Islet precursor cell (in vitro differentiated cells): Measurements from ENCODE around the gene RRP8.

Experiments
- DNase-seq: peaks from one replicate; pipeline ENCODE4 v3.0.0-alpha.2; 2018

Gene RRP8

DNA sequence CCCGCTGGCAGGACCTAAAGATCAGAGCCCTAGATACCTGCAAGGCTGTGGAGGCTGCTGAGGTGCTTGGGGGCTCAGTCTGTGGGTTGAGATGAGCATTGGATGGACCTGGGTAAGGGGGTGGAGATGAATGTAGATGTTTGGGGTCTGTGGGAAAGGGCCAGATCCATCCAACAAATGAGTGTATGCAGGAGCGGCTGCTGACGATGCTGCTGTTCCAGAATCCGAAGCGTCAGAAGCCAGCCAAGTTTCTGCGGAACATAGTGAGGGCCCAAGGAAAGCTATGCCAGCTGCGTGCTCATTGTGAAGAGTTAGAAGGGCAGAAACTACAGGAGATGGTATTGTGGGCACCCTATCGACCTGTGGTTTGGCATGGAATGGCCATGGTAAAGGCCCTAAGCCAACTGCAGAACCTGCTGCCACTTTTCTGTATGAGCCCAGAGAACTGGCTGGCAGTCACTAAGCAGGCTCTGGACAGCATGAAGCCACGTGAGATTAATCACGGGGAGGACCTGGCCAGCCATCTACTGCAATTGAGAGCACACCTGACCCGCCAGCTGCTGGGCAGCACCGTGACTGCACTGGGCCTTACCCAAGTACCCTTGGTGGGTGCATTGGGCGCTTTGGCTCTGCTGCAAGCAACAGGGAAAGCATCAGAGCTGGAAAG is 36.6 kb downstream of the RRP8 start:
- peak; percentile 36 for DNase-seq

- no peak for DNase-seq
Measured at GRCh38 chr11:6565988-6566703, 37.3 kb downstream of the RRP8 start.

- DNase-seq, result no peak
Measured at GRCh38 chr11:6565325-6565724, 38.1 kb downstream of the RRP8 start.

GRCh38 chr11:6563667-6564066 is 39.7 kb downstream of the RRP8 start:
- DNase-seq, result no peak

- DNase-seq, result no peak
Measured at GRCh38 chr11:6563121-6563619, 40.2 kb downstream of the RRP8 start.

- DNase-seq, result no peak
Measured at GRCh38 chr11:6561288-6561687, 42.1 kb downstream of the RRP8 start.

DNA sequence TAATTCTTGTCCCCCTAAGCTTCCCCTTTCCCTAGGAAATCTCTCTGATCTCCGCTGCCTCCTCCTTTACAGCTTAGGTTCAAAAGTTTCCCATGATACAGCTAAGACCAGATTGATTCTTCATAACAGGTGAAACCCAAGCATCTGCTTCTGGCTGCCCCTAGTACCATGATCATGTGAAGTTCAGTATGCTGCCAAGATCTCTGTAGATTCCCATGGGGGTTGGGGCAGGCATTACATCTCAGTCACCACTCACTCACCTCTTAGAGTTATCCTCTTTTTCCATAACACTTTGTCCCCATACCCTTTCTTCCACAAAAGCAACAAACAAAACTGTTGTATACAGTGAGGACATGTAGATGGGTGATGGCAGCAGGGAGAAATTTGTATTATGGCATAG is 44.0 kb downstream of the RRP8 start:
- DNase-seq, result peak; percentile 3

DNA sequence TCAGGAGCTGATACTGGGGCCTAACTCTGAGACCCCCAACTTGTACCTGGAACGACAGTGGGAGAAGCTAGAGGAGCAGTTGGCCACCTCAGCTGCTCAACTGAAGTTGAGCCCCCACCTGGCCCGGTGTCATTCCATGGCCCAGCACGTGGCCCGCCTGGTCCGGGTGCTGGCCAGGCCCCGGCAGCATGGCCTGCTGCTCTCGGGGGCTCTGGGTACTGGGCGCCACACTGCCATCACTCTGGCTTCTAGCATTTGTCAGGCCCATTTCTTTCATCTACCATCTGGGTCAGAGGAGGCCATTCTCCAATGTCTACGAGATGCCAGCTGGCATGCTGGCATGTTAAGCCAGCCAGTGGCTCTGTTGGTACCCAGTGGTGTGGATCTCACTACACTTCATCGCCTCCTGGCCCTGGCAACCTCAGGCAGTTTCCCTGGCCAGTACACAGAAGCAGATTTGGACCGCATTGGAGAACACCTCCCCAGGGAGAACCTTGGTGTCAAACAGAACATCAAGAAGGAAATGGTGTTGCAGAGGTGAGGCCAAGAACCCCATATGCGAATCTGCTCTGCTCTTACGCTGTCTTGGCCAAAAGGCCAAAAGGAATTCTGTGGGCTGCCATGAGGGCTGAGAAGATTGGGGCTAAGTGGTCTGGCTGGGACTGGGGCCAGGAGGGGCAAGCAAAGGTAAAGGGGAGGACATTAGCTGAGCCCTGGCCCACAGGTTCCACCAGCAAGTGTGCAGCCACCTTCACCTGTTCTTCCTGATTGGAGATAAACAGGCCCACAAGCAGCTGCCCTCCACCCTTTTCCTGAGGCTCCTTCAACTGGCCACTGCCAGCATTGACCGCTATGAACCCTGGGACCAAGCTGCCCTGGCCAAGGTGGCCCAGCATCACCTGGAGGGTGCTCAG is 45.4 kb downstream of the RRP8 start:
- peak; percentile 38 for DNase-seq

DNA sequence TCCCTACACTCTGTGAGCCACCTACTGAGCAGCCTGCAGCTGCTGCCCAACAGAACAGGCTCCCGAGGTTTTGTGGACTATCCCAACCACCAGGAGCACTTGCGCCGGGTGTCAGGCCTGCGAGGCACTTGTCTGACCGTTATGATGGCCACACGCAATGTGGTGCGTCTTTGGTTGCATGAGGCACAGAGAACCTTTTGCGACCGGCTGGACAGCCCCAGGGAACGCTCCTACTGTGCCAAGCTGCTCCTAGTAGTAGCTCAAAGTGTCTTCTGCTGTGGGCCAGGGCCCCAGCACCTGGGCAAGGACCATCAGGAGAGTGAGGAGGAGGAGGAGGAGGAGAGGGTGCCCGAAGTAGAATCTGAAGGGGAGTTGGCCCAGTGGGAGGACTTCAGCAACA is 46.4 kb downstream of the RRP8 start:
- no peak for DNase-seq

DNA sequence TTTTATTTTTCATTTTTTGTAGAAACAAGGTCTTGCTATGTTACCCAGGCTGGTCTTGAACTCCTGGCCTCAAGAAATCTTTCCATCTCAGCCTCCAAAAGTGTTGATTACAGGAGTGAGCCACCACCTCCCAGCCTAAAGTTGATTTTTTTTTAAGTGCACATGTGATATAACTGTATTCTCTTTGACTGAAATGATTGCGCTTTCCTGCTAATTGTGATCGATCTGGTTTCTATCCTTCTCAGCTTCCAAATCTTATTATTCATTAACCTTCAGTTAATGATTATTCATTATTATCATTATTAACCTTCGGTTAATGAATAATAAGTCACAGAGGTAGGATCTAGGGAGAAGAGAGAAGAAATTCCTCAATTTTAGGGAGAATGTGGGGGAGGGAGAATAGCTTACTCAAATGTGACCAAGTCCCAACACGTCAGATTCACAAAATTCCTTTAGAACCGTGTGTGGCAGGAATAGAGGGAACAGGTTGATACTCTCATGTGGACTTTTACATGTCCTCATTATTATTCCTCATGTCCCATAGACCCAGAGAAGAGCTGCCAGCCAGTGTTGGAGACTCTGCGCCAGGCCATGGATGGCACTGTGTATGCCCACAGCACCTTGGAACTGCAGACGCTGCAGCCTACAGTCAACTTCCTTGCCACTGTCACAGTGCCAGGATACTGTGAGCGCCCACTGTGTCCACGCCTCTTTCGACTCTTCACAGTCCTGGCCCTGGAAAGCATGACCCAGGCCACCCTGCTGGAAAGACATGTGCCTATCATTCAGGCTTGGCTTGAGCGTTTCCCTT is 47.1 kb downstream of the RRP8 start:
- no peak for DNase-seq

- no peak for DNase-seq
Measured at GRCh38 chr11:6554828-6555706, 48.3 kb downstream of the RRP8 start.

DNA sequence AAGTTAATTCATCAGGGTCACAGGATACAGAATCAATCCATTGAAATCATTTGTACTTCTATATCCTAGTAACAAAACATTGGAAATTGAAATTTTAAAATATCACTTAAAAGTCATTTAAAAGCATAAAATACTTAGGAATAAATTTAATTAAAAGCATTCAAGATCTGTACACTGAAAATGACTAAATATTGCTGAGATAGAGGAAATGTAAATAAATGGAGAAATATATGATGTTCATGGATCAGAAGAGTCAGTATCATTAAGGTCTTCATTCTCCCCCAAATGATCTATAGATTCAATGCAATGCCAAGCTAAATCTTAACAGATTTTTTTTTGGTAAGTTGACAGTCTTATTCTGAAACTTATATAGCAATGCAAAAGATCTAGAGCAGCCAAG is 49.8 kb downstream of the RRP8 start:
- DNase-seq, result no peak

- DNase-seq, result peak; percentile 38
Measured at GRCh38 chr11:6548641-6549040, 54.8 kb downstream of the RRP8 start.

DNA sequence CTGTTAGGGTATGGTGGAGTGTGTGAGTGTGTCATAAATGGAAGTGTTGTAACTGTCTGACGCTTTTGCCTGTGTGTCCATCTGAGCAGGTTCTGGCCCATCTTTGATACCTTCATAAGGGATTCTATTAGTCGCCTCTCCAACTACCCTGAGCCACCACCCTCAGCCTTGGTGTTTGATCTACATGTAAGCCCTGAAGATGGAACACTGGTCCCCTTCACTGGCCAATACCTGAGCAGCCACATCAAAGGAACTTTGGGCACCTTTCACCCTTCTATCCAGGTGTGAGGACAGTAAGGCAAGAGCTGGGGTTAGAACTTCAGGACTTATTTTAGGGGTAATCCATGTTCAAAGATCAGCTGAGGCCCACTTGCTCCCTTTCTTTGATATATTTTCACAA is 55.3 kb downstream of the RRP8 start:
- DNase-seq, result peak; percentile 30

- peak; percentile 29 for DNase-seq
Measured at GRCh38 chr11:6547177-6547576, 56.2 kb downstream of the RRP8 start.

- DNase-seq, result no peak
Measured at GRCh38 chr11:6546735-6547134, 56.7 kb downstream of the RRP8 start.

DNA sequence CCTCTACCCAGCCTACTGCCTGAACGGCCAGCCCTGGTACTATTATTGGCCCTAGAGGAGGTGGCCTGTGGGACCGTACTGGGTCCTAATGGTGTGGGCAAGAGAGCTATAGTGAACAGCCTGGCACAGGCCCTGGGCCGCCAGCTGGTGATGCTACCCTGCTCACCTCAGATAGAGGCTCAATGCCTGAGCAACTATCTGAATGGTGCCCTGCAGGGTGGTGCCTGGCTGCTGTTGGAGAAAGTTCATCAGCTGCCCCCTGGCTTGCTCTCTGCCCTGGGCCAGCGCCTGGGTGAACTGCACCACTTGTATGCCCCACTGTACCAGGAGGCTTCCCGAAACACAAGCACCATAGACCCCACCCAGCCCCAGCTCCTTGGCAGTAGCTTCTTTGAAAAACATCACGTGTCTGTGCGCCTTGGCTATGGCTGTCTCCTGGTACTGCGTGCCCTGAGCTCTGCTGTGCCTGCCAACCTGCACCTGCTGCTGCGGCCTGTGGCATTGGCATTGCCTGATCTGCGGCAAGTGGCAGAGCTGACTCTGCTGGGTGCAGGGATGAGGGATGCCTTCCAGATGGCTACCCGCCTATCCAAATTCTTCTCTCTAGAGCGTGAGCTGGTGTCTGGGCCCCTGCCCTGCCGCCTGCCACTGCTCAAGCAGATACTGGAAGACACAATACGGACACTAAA is 57.4 kb downstream of the RRP8 start:
- no peak for DNase-seq
